GM19351 (cell line): Measurements from ENCODE around the gene MIGA2.

Source experiments
- ATAC-seq: cut with Tn5 transposase; IDR thresholded peaks from one replicate; pipeline ENCODE4 v1.9.1; 2021; ENCODE audit warnings: mild to moderate bottlenecking, moderate library complexity; ENCODE audit not compliant: unreplicated experiment

The MIGA2 gene

DNA sequence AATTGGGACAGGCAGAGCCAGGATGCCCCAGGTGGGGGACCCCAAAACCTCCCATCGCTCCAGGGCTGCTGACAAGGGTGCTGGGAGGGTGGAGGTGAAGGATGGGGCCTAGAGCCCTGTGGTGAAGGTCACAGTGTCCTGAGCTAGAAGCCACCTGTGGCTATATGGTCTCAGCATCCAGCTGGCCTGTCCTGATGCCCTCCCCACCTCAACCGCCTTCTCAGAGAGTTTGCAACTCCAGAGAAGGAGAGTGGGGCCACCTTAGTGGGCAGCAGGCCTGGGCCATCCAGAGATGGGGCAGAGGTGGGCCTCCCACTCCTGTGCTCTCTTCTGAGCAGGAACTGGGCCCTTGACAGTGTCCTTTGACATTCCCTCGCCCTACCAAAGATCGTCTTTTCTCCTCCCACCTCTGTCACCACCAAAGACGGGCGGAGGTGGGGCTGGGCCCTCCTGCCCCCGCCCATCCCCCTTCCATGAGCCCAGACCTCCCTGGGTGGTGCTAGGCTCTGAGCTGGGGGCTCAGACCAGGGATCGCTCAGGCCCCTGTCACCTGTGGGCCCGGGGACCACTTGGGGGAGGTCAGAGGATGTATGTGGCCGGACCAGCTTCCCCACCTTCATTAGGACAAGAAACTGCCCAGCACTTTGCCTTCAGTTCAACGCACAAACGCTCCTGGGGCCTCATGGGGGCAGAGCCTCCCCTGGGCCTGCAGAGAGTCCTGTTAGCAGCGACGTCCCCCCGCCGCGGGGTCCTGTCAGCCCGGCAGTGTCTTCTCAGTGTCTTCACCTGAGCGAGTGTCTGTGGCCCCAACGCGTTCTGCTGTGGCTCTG lies 34.5 kb downstream of the MIGA2 start:
- ATAC-seq: no peak

DNA sequence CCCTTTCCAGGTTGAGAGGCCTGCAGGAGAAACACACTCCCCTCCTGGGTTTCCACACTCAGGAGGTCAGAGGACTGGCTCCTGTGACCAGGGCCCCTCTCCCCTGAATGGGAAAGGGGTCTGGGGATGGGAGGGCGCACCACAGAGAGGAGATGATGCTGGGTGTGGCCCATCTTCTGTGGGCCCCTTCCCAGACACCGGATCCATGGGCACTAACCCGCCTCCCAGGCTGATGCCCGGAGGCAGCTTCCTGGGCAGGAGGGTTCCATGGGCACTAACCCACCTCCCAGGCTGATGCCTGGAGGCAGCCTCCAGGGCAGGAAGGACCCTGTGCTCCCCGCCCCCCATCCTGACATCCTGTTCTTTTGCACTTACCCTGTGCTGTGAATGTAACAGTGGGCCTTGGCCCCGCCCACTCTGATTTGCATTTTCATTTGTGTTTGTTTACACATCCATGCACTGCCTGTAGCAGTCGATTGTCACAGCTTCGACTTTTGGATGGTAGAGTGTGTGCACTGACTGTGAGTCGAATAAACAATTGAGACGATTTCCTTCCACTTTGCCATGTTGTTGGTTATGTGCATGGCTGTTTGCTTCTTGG lies 35.2 kb downstream of the MIGA2 start:
- ATAC-seq: no peak

DNA sequence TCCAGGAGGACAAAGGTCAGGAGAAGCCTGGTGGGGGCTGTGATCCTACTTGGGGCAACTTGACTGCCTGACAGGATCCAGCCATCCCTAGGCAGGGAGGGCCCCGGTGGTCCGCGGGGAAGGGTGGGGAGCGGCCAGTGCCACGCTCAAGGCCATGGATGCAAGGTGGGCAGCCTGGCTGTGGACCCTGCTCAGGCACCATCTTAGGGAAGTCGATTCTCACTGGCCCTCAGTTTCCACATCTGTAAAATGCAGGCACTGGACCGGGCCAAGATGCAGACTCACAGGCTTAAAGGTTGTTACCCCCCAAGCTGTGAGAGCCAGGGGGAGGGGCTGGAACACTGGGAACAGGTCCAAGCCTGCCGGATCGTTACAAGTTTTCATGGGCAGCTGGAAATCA lies 35.7 kb downstream of the MIGA2 start:
- no peak for ATAC-seq

DNA sequence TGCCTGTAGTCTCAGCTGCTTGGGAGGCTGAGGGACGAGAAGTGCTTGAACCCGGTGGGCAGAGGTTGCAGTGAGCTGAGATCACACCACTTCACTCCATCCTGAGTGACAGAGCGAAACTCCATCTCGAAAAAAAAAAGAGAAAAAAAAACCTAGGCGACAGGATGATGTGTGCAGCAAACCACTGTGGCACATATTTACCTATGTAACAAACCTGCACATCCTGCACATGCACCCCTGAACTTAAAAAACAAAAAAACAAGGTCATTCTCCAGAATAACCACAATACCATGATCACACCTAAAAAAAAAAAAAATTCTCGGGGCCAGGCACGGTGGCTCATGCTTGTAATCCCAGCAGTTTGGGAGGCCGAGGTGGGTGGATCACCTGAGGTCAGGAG lies 37.0 kb downstream of the MIGA2 start:
- no peak for ATAC-seq

DNA sequence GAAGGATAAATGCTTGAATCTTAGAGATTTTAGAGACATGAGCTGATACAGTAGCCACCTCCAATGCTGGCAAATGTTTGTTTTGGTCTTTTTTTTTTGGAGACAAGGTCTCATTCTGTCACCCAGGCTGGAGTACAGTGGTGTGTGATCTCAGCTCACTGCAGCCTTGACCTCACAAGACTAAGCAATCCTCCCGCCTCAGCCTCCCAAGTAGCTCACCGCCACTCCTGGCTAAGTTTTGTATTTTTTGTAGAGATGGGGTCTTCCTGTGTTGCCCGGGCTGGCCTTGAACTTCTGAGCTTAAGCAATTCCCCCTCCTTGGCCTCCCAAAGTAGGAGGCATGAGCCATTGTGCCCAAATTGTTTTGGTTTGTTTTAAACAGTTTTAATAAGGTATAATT lies 37.7 kb downstream of the MIGA2 start:
- no peak for ATAC-seq

GRCh38 chr9:129075996-129076639 lies 39.7 kb downstream of the MIGA2 start:
- no peak for ATAC-seq

DNA sequence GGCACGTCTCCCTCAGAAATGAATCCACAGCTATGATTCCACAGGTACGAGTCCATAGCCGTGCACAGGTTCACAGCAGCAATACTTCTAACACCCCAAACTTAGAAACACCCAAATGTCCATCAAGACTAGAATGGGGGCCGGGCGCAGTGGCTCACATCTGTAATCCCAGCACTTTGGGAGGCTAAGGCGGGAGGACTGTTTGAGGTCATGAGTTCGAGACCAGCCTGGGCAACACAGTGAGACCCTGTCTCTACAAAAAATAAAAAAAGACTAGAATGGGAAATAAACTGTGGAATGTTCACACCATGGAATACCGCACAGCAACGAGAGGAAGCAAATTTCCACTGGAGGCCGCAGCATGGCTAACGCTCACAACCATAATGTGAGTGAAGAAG lies 40.2 kb downstream of the MIGA2 start:
- no peak for ATAC-seq

GRCh38 chr9:129077236-129077635 lies 40.8 kb downstream of the MIGA2 start:
- ATAC-seq: no peak

GRCh38 chr9:129078691-129079503 lies 42.5 kb downstream of the MIGA2 start:
- ATAC-seq: no peak

GRCh38 chr9:129079829-129080228 lies 43.4 kb downstream of the MIGA2 start:
- ATAC-seq: no peak

- no peak for ATAC-seq
Observed at GRCh38 chr9:129080298-129080600, 43.8 kb downstream of the MIGA2 start.

DNA sequence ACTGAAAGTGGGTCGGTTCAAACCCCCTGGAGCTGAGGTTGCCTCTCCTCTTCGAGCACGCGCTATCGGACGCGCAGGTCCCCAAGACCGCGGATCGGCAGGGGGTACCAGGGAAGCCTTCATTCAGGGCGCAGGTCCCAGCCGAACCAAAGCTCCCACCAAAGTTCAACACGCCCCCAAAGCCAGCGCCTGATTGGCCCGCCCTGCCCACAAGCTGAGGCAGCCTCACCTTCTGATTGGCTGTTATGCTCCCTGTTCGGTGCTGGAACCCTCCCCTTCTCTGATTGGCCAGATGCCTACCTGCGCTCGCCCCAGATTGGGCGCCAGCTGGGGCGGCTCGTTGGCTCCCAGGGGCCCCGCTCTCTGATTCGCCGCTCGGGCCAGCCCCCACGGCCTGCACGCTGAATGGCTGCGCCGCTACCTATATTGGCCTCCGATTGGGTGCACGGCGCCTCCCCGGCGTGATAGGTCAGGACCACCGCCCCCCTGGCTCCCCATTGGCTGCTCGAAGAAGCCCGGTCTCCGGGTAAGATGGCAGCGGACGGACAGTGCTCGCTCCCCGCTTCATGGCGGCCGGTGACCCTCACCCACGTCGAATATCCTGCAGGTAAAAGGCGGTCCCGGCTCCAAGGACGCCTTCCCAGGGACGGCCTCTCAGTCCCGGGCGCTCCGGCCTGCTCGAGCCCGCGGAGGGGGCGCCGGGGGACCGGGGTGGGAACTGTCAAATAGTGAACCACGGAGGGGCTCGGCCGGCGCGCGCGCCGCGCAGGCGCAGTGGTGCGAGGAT lies 44.4 kb downstream of the MIGA2 start, which contains the start of gene DOLPP1:
DOLPP1 (plus strand) TSS at position 511 of the 787 bp plus-strand sequence; CDS start at position 532, 21 bp downstream.
- ATAC-seq: peak; percentile 94

DNA sequence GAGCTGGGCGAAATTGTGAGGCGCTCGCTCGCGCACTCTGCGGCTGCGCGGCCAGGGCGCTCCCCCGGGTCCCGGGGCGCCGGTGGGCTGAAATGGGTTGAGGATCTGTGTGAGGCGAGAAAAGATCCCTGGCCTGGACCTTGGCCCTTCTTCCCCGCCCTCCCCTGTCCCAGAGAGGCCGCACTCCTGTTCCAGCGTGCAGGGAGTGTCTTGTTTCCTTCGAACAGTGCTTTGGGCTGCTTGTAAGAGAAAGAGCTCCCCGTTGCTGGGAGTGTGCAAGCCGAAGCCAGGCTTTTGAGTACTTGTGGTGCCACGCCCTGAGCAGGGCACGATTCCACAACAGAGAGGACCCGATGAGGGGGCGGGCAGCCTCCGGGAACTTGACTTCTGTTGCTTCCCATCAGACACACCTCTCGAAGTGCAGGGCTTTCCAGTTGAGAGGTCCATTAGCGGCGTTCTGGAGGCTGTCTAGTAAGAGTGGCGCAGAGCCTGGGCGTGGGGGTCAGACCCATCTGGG lies 45.0 kb downstream of the MIGA2 start:
- no peak for ATAC-seq

- ATAC-seq: no peak
Observed at GRCh38 chr9:129084087-129084486, 47.7 kb downstream of the MIGA2 start.

GRCh38 chr9:129089246-129089645 lies 52.8 kb downstream of the MIGA2 start:
- ATAC-seq: no peak

DNA sequence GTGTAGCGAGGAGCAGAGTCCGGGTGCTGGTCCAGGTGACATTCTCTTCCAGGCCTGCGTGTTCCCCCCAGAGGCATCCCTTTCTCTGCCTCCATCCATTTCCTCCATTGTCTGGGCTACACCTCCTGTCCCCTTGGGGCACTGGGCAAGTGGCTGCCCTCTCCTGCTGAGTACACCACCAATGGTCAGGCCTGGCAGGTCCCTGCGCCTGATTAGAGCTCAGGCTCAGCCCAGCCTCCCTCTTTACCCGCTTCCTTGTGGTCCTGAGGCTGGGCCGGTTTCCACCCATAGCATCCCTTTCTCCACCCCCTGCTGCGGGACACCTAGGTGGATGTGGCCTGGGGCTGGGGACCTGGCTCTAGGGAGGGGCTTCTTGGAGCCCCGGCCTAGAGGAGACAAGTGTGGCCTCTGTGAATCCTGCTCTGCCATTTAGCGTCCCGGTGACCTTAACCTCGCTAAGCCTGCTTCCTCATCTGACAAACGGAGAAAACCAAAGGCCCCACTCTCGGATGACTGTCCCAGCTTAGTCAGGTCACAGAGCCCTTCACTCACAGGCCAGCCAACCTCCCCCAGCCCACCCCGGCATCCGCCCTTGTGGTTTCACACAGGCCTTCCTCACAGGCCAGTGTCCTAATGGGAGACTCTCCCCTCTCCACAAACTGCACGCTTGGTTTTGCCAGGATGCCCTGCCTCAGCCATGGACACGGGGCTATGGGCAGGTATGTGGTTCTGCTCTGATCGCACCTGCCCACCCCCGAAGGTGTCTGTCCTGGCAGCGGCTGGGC lies 57.4 kb downstream of the MIGA2 start:
- ATAC-seq: no peak

GRCh38 chr9:129094387-129095169 lies 58.2 kb downstream of the MIGA2 start:
- ATAC-seq: no peak

- no peak for ATAC-seq
Observed at GRCh38 chr9:129095170-129095667, 58.8 kb downstream of the MIGA2 start.

- no peak for ATAC-seq
Observed at GRCh38 chr9:129095908-129096307, 59.5 kb downstream of the MIGA2 start.
